Inferior parietal cortex (tissue), 1 donor: Measurements from ENCODE around the gene RTN4RL2.

Source experiments
- DNase-seq: peaks from one replicate; pipeline ENCODE4 v3.0.0-alpha.2; 2016; ENCODE audit errors: extremely low spot score

Gene RTN4RL2

GRCh38 chr11:57481315-57481714 lies 21.0 kb downstream of the RTN4RL2 start:
- DNase-seq, result no peak

- DNase-seq, result no peak
Measured at GRCh38 chr11:57481915-57482781, 21.8 kb downstream of the RTN4RL2 start.

GRCh38 chr11:57482782-57483561 lies 22.6 kb downstream of the RTN4RL2 start:
- no peak for DNase-seq

GRCh38 chr11:57483562-57483918 lies 23.2 kb downstream of the RTN4RL2 start:
- no peak for DNase-seq

GRCh38 chr11:57484141-57484710 lies 23.9 kb downstream of the RTN4RL2 start:
- no peak for DNase-seq

GRCh38 chr11:57485217-57485990 lies 25.1 kb downstream of the RTN4RL2 start:
- DNase-seq, result no peak

GRCh38 chr11:57487021-57487778 lies 26.9 kb downstream of the RTN4RL2 start:
- DNase-seq, result no peak

- no peak for DNase-seq
Measured at GRCh38 chr11:57487920-57488659, 27.8 kb downstream of the RTN4RL2 start.

- DNase-seq, result no peak
Measured at GRCh38 chr11:57490456-57491248, 30.3 kb downstream of the RTN4RL2 start.

- no peak for DNase-seq
Measured at GRCh38 chr11:57491371-57492061, 31.2 kb downstream of the RTN4RL2 start.

- no peak for DNase-seq
Measured at GRCh38 chr11:57493507-57494503, 33.5 kb downstream of the RTN4RL2 start.

GRCh38 chr11:57496109-57496820 lies 35.9 kb downstream of the RTN4RL2 start:
- no peak for DNase-seq

GRCh38 chr11:57497303-57498247 lies 37.2 kb downstream of the RTN4RL2 start:
- DNase-seq, result no peak

- no peak for DNase-seq
Measured at GRCh38 chr11:57498540-57498939, 38.2 kb downstream of the RTN4RL2 start.

- DNase-seq, result peak; percentile 86
Measured at GRCh38 chr11:57499413-57499982, 39.2 kb downstream of the RTN4RL2 start.
